ENCODE measurements around the gene SLC25A48.

SLC25A48 gene

DNA sequence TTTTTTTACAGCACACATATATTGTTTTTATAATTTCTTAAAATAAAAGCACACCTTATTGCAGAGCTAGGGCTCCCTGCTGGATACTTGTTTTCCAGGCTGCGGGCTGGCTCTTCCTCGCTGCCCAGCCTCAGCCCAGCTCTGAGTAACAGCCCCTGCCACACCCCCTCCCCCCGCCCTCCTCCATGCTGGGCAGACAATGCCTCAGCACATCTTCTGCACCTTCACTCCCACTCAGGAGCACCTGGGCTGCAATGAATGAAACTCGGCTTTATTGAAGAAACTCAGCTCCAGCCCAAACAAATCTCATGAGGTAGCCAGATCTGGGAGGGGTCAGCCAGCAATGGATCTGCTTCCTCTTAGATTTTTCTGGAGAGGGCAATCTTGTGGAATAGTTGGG lies 51.7 kb downstream of the SLC25A48 start:
- no peak for DNase-seq

DNA sequence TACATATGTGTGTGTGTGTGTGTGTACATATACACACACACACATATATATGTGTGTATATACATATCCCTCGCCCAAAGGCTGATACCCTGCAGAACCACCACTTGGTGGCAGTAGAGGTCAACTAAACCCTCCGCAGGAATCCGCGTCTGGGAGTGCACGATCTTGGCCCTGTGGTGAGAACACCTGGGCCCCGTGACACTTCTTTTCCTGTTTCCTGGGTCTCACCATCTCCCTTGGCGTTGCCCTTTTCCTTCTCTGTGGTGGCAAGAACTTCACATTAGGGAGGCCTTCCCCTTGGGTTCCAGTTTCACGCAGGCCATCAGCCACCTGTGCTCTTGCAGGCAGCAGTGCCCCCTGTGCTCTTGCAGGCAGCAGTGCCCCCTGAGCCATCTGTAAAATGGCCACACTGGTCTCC lies 53.0 kb downstream of the SLC25A48 start:
- peak; percentile 62 to 74 for DNase-seq

DNA sequence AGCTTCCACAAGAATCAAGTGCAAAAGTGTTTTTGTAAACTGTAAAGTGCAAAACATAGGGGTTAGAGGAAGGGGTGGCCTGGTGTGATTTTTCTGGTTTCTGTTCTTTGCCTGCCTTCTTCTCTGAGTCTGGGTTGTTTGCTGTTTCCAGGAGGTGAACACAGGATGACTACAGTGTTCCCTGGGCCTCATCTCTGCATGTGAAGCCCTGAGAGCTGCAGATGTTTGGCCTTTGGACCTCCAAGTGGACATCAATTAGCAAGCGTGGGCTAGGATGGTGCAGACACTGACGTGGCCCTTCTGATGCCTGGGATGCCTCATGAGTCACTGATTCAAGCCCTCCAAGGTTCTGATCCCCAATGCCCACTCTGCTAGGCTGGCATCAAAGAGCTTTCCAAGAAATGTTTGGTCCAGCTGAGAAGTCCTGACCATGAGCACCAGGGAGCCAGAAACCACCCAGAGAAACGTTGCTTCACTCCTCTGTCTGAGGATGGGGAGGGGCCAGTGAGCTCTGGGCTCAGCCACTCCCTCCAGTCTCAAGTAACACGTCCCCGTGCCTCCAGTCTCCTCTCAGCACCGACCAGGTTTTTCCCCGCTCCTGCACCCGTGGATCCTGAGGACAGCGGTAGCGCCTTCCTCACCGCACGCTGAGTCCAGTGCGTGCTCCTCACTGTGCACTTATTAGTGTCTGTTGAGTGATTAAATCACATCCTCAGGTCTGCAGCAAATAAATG lies 53.6 kb downstream of the SLC25A48 start:
- DNase-seq, result no peak

DNA sequence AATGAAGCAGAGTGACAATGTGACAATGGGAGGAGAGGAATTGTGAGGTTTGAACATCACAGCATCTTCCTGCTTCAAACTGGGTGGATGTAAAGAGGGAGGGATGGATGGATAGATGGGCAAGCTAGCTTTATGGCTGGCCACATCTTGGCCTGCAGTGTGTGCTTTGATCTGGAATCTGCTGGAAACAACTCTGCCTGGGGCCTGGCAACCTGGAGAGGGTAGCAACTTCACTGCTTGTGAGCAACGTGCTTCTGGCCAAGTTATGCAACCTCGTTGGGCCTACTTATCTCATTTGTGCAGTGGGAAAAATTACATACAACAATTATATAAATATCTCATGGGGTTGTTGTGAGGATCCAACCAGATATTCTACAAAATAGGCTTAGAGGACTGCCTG lies 55.8 kb downstream of the SLC25A48 start:
- no peak for DNase-seq

DNA sequence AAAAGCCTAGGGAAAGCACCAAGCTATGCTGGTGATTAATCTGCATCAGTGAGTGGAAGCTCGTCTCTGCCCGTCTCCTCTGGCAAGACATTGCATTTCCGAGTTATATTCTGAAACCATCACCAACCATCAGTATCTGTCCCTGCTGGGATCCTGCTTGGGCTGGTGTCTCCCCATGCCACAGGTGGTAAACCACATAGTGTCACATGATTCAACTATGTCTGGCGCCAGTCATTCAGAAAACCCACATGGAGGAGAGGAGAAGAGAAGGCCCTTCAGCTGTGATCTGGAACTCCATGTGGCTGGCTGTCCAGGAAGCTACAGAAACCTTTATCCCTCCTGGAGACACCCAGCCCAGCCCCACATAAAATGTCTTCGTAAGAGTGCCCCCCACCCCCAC lies 56.4 kb downstream of the SLC25A48 start:
- peak; percentile 56 to 74 for DNase-seq

DNA sequence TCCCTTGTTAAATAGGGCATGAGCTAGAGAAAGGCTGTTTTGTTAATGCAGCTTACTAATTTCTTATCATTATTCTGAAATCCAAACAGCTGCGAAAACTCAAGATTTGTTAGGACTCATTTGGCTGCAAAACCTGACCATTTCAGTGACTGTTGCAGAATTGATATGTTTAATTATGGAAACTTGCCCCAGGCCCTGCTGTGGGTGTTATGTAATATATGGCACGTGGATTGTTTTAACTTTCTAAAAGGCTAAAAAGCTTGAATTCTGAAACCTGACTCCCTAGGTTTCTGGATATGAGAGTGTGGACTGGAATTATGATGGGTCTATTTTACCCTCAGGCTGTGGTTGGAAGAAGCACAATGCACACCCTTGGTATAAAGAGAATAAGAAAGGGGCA lies 56.8 kb downstream of the SLC25A48 start:
- no peak for DNase-seq

DNA sequence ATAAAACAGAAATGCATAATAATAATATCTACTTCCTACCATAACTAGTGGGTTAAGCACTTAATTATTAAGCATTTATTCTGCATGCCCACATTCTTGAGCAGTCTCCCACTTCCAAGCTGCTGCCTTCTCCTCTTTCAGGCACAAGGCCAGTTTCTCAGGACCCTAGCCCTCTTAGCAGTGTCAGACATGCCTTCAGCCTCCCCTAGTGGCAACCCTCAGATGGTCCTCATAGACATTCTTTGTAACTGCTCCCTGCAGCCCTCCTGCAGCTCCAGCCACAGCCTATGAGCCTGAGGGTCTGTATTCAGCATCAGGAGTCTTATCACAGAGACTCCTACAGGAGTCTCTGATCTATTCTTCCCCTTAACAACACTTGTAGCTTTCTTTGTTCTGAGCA lies 57.3 kb downstream of the SLC25A48 start:
- DNase-seq, result no peak

DNA sequence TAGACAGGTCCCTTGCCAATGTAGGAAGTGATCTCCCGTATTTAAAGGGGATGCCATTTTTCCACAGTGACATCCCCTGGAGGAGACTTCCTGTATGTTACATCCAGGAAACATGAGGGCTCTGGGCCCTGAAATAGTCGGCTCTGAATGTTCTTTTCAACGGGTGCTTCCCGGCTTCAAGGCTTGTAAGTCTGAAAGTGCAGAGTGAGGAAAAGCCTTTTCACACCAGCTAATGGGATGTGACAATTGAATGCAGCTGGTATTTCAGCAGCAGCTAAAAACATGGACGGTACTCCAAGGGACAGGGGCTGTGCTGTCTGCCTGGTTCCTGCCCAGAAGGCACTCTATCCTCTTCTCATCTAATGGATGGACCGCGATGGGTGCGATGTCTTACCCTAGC lies 59.8 kb downstream of the SLC25A48 start:
- no peak for DNase-seq

DNA sequence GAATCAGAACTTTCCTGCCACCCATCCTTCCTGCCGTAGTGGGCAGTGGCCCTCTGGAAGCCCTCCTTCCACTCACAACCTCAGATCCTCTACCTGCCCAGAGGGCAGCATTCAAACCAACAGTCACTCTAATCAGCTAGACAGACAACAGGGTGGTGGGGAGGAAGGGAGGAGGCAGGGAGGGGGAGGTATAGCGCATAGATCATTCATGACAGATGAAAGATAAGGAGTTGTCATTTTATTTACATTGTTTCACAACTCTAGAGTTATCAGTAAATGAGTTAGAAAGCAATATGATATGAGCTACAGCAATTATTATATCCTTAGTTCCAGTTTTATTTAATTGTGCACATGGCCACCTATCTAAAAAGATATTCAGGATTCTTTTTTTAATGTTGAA lies 60.3 kb downstream of the SLC25A48 start:
- DNase-seq, result no peak

DNA sequence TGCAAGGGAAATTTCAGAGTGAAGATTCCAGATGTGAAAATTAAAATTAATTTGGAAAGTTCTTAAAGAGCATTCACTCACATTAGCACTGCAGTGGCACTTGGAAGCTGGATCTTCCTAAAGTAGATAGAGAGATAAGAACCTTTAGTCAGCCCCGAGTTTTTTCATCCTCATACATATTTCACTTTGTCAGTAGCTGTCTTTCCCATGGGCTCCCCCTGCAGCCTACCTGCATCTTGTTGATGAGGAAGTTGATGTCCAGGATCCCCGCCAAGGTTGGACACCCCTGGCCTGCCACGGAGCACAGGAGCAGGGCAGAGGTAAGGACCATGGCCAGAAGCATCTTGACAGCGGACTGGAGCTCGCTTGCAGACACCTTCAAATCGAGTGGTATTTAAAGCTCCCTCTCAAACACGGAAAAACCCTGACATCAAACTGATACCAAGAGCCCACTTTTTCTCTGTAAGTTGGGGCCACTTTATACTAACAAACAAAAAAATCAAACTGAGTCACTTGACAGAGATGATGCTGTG lies 61.1 kb downstream of the SLC25A48 start, which contains the start of gene IL9:
IL9 (minus strand) TSS at position 368 of the 533 bp plus-strand sequence; CDS start at position 343, 25 bp downstream.
- DNase-seq, result peak in 1 of 2 experiments; percentile 10

DNA sequence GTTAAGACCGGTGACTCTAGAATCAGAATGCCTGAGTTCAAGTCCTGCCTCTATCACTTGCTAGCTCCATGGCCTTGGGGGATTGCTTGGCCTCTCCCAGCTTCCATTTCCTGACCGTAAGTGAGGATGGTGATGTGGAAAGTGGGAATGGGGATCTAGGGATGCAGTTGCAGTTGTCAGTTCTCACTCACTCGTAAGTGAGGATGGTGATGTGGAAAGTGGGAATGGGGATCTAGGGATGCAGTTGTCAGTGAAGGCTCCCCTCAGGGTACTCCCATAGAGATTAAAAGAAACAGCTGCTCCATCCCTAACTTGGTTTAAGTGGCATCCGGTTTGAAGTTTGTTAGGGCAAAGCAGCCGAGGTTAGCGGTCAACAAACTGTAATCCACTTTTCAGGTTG lies 64.2 kb downstream of the SLC25A48 start:
- no peak for DNase-seq

DNA sequence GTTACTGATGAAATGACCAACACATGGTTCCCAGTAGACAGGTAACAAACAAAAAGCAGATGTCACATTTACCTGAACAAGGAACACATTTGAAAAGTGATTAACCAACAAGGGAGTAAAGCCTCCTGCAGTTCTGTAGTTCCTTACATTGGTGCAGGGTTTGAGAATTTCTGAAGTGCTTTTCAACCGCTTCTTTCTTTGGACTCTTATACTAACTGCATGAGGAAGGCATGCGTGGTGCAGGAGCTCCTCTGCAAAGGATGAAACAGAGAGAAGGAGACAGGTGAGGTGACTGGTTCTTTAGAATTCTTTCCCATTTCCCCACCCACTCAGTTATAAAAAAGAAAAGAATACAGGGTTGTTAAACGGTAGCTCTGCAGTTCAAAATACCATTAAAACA lies 65.8 kb downstream of the SLC25A48 start:
- no peak for DNase-seq

DNA sequence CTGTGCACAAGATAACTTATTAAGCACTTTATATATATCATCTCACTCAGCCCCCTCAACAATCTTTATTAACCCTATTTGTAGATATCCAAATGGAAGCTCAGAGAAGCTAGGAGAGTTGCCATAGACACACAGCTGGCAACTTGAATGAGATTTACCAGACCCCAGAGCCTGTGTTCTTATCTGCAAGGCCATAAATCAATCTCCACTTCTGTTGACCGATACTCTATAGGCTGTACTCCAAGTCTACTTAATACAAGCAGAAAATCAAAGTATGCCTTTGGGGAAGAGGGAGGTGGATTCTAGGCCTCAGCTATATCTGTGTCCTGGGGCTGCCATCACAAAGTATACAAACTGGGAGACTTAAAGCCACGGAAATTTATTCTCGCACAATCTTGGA lies 67.2 kb downstream of the SLC25A48 start:
- no peak for DNase-seq

DNA sequence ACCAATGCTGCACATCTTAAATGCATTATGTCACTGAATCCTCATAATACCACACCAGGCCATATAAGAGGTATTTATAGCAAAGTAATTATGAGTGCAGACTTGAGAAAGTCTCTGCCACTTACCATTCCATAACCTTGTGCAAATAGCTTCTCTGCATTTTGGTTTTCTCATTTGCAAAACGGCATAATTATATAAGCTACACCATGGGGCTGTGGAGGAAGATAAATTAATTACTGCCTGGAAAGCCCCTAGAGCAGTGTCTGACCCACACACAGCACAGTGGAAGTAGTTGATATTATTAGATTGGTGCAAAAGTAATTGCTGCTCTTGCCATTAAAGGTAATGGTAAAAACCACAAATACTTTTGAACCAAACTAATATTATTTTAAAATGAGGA lies 70.7 kb downstream of the SLC25A48 start:
- no peak for DNase-seq

DNA sequence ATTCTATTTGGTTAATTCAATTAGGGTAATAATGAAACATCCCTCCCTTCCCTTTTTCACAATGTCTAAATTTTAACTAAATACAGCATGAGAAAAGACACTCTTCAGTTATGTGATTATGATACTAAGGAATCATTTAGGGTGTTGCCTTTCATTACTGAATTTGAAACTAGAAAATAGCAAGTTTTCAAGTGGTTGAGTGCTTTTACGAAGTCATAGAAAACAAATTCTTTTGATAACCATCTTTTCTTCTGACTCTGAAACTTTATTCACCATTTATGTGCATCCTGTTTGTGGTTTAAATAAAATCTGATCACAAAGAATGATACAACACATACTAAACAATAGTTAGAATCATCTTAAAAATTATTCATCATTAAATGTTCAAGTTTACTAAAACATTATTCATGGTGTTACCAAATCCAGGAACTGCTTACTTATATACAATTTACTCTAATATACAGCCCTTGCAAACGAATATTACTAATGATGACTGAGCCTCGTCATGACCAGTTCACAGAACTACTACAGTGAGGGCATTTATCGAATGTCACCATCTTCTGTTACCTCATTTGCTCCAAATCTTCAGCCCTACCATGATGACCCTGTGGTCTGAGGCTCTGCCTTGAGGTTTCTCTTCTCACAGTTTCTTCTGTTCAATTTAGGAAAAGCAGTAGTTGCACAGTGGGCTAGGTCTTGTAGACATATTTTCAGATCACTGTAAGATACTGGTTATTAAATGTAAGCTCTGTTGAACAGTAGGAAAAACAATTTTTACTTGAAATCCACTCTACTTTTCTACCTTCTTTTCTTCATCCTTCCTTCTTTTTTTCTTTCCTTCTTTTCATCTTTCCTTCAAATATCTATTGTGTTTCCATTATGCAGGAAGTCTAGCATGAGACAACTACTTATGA lies 79.5 kb downstream of the SLC25A48 start:
- no peak for DNase-seq

DNA sequence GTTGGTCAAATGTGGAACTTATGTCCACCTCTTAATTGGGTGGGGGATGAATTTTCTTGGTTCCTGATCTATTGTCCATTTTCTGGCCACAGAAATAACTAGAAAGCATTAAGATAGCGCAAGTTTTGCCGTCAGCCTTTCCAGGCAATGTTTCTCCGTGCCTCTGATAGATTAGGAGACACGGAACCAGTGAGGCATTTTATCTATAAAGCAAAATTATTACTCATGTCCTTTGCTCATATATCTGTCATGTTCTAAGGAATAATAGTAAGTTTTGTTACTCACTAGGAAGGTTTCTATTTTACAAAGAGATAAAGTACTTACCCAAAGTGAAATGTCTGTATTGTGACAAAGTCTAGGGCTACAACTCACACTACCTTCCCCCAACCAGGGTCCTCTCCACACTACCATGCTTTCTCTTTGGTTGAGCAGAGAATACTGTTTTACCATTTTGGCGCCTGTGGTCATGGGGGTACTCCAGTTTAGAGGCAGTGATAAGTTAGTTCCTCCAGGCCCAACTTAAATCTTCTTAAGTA lies 81.1 kb downstream of the SLC25A48 start:
- DNase-seq, result no peak

DNA sequence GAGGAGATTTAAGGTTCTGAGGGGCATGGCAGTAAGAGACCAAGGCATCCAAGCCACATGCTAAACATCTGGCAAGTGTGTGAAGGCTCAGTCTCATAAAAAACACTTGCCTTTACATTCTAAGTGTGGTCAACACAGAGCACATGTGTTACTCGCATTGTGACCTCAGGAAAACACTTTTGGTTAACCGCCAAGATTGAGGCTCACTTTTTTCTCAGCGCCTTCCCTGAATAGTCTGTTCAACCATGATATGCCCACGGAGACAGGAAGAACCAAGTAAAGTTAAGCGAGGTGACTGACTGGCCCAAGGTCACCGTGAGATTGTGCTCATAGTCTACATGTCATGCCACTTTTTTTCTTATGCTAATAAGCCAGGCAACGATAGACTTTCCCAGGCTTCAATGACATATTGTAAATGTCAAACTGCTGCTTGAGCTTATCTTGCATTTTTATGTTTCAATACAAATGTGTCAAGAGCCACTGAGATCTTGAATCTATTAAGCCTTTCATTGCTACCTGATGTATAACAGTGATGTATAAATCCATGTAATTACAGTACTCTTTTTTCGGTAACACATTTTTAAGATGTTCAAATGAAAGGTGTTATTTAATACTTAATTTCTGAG lies 82.3 kb downstream of the SLC25A48 start:
- no peak for DNase-seq

DNA sequence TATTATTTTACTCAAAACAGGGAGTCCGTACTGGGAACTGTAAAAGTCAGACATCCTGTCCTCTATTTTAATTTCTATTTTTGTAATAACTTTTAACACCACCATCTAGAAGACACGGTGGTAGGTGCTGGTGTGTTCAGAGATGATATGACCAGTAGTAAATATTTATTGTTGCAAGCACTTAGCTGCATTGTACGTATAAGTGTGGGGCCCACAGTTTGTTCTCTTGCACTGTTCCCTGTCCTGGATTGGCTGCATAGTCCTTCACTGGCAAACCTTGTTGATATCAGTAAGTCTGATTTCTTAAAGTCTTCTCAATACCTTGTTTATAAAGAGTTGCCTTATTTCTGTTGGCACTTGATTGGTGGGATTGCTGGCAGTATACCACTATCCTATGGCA lies 85.7 kb downstream of the SLC25A48 start:
- no peak for DNase-seq

DNA sequence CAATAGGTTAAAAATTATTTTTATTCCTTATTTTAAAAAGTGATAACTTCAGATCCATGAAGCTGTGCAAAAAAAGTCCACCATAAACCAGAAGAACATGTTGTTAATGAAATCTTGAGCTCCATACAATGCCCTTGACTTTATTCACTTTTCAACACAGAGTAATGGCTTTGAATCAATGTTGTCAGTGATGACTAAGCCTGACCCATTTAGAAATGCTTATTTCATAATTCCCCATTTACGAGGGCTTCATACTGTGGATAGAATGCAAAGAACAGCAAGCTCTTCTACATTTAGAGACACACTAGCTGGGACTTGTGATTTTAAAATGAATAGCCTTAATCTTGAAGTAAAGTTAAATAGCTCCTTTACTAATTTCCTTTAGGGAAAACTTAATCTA lies 86.9 kb downstream of the SLC25A48 start:
- DNase-seq, result no peak

DNA sequence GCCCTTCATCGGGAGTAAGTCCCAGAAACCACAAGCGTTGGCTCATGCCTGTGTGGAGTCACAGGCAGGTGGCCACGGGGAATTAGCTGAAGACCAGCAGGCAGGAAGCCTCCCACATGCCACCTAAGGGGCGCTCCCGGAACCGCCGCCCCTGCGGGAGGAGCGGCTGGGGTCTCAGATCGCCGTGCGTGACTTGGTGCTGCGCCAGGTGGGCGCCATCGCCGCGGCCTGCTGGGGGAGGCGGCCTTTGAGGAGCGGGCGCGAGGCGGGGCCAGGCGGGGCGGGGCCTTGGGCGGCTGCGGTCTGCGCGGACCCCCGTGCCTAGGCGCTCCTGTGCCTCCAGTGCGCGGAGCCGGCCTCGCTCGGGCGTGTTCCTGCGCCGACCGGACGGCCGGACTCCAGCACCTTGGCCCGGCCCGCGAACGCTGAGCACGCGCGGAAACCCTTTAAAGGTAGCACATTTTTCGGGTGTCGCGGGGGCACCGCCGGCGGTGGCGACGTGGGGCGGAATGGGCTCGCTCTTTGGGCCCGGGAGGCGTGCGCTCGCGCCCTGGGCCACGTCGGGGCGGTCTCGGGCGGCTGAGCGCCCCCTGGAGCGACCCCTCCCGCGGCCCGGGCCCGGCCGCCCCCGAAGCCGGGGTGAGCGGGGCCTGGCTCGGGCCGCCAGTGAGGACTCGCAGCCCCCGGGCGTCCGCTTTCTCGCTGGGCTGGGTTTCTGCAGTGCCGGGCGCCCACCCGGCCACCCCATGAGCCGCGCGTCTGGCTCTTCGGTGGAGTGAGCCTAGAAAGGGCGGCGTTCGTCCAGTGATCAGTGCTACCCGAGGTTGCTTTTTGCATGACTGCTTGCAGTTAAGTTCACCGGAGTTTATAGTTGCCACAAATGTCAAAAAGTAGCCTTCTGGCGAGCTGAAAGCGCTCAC lies 95.8 kb downstream of the SLC25A48 start:
- DNase-seq, result no peak

DNA sequence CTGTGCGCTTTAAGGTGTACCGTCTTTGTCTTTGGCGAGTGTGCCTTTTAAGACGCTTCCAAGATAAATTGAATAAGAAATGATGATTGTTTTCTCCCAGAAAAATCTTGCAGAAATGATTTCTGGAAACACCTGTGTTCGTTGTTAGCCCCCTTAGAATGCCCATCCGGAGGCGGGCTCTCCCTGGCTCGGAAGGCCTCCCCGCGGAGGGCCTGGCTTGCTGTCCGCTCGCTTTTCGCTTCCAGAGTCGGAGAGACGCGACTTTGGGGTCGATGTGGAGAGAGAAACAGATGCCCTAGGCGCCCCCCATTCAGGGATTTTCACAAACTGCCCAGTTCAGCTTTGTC lies 96.5 kb downstream of the SLC25A48 start:
- no peak for DNase-seq

DNA sequence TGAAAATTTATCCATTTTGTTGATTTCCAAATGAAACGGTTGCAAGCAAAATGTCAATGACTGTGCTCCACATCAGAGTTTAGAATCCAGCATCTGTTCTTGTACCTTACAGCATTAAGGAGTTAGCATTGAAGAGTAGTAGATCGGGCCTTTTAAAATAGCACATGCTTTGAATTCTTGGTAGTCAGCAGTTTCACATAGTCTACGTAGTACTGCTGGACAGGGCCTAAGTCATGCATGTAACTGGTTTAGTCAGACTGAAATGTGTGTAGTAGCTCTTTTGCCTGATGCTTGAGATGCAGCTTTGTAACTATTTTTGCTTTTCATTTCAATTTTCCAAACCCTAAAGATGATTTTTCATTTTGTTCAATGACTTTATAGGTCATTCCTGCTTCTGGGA lies 100.5 kb downstream of the SLC25A48 start:
- no peak for DNase-seq
